Measurements from ENCODE around the gene PIP5K1B. TPM values are rescaled to one million over a fixed set of nuclear protein-coding genes. Genes with fewer than 3 reads are reported as not detected.

PIP5K1B gene
- total RNA-seq, 1 donor from 2014 or later = 1.3 TPM

GRCh38 chr9:68842568-68842967 is 137.5 kb downstream of the PIP5K1B start:
- no peak overlapping the region for H3K4me3 ChIP-seq (ENCODE audit: insufficient read depth, low read depth, low read length)
- TF ChIP-seq EZH2 (IDR thresholded peaks at IDR 0.05; ENCODE audit: insufficient read depth, low read length) (no peak), CTCF (IDR thresholded peaks at IDR 0.05; ENCODE audit: insufficient read depth, low read depth, low read length) (no peak)
- H3K36me3 Mint-ChIP-seq (ENCODE audit: low read depth, unreplicated experiment) = no peaks in the 10 kb centered on the region
- H3K4me2 ChIP-seq (ENCODE audit: low read length) = no peak overlapping the region
- H3K27ac Mint-ChIP-seq (ENCODE audit: unreplicated experiment) = no peak overlapping the region
- H4K20me1 ChIP-seq (ENCODE audit: insufficient read depth, low read length) = no peaks in the 10 kb centered on the region
- no peak for DNase-seq (ENCODE audit: low read depth)
- no peak overlapping the region for H3K27ac ChIP-seq (ENCODE audit: low read depth, low read length)
- no peaks in the 10 kb centered on the region for H3K4me1 ChIP-seq (ENCODE audit: insufficient read depth, low read length)
- no peaks in the 10 kb centered on the region for H3K9me3 Mint-ChIP-seq (ENCODE audit: unreplicated experiment)
- no peaks in the 10 kb centered on the region for H3K79me2 ChIP-seq (ENCODE audit: insufficient read depth, low read length)
- H3K27me3 ChIP-seq (ENCODE audit: insufficient read depth, low read length) = no peaks in the 10 kb centered on the region
- no peak overlapping the region for H3K9ac ChIP-seq (ENCODE audit: low read length)
- no peaks in the 10 kb centered on the region for H3K36me3 ChIP-seq (ENCODE audit: insufficient read depth, low read length)
- no peak overlapping the region for H2AFZ ChIP-seq (ENCODE audit: low read depth, low read length)
- no peaks in the 10 kb centered on the region for H3K4me1 Mint-ChIP-seq (ENCODE audit: low read depth, unreplicated experiment)
- no peak for FAIRE-seq
- no peak overlapping the region for H3K4me3 Mint-ChIP-seq (ENCODE audit: unreplicated experiment)
- H3K9me3 ChIP-seq (ENCODE audit: insufficient read depth, low read depth, low read length) = no peaks in the 10 kb centered on the region
- peaks cover 5% of the 10 kb centered on the region for H3K27me3 Mint-ChIP-seq (ENCODE audit: low read depth, unreplicated experiment)

- Histone ChIP-seq H3K27ac (ENCODE audit: low read depth, low read length) (no peak overlapping the region), H3K27me3 (ENCODE audit: insufficient read depth, low read length) (no peaks in the 10 kb centered on the region), H3K4me1 (ENCODE audit: insufficient read depth, low read length) (no peaks in the 10 kb centered on the region), H3K36me3 (ENCODE audit: insufficient read depth, low read length) (no peaks in the 10 kb centered on the region), H3K4me3 (ENCODE audit: insufficient read depth, low read depth, low read length) (no peak overlapping the region), H3K9ac (ENCODE audit: low read length) (no peak overlapping the region), H4K20me1 (ENCODE audit: insufficient read depth, low read length) (no peaks in the 10 kb centered on the region), H3K79me2 (ENCODE audit: insufficient read depth, low read length) (no peaks in the 10 kb centered on the region), H3K9me3 (ENCODE audit: insufficient read depth, low read depth, low read length) (no peaks in the 10 kb centered on the region), H3K4me2 (ENCODE audit: low read length) (no peak overlapping the region), H2AFZ (ENCODE audit: low read depth, low read length) (no peak overlapping the region)
- DNase-seq (ENCODE audit: low read depth) (no peak), FAIRE-seq (no peak)
- Mint-ChIP-seq H3K27ac (ENCODE audit: unreplicated experiment) (no peak overlapping the region), H3K27me3 (ENCODE audit: low read depth, unreplicated experiment) (peaks cover 5% of the 10 kb centered on the region), H3K36me3 (ENCODE audit: low read depth, unreplicated experiment) (no peaks in the 10 kb centered on the region), H3K9me3 (ENCODE audit: unreplicated experiment) (no peaks in the 10 kb centered on the region), H3K4me1 (ENCODE audit: low read depth, unreplicated experiment) (no peaks in the 10 kb centered on the region), H3K4me3 (ENCODE audit: unreplicated experiment) (no peak overlapping the region)
- TF ChIP-seq EZH2 (IDR thresholded peaks at IDR 0.05; ENCODE audit: insufficient read depth, low read length) = no peak
- no peak for TF ChIP-seq CTCF (IDR thresholded peaks at IDR 0.05; ENCODE audit: insufficient read depth, low read depth, low read length)
These were observed 138.2 kb downstream of the PIP5K1B start for GRCh38 chr9:68843239-68843638.

GRCh38 chr9:68844157-68844556 is 139.1 kb downstream of the PIP5K1B start:
- Mint-ChIP-seq H3K9me3 (ENCODE audit: unreplicated experiment) (no peaks in the 10 kb centered on the region), H3K4me1 (ENCODE audit: low read depth, unreplicated experiment) (no peaks in the 10 kb centered on the region), H3K36me3 (ENCODE audit: low read depth, unreplicated experiment) (no peaks in the 10 kb centered on the region), H3K4me3 (ENCODE audit: unreplicated experiment) (no peak overlapping the region), H3K27me3 (ENCODE audit: low read depth, unreplicated experiment) (peaks cover 5% of the 10 kb centered on the region), H3K27ac (ENCODE audit: unreplicated experiment) (no peak overlapping the region)
- no peak for DNase-seq (ENCODE audit: low read depth)
- Histone ChIP-seq H3K27ac (ENCODE audit: low read depth, low read length) (no peak overlapping the region), H3K27me3 (ENCODE audit: insufficient read depth, low read length) (no peaks in the 10 kb centered on the region), H3K9me3 (ENCODE audit: insufficient read depth, low read depth, low read length) (no peaks in the 10 kb centered on the region), H3K9ac (ENCODE audit: low read length) (no peak overlapping the region), H3K79me2 (ENCODE audit: insufficient read depth, low read length) (no peaks in the 10 kb centered on the region), H3K4me1 (ENCODE audit: insufficient read depth, low read length) (no peaks in the 10 kb centered on the region), H2AFZ (ENCODE audit: low read depth, low read length) (no peak overlapping the region), H3K4me2 (ENCODE audit: low read length) (no peak overlapping the region), H3K36me3 (ENCODE audit: insufficient read depth, low read length) (no peaks in the 10 kb centered on the region), H3K4me3 (ENCODE audit: insufficient read depth, low read depth, low read length) (no peak overlapping the region), H4K20me1 (ENCODE audit: insufficient read depth, low read length) (no peaks in the 10 kb centered on the region)
- FAIRE-seq = no peak
- TF ChIP-seq EZH2 (IDR thresholded peaks at IDR 0.05; ENCODE audit: insufficient read depth, low read length) (no peak), CTCF (IDR thresholded peaks at IDR 0.05; ENCODE audit: insufficient read depth, low read depth, low read length) (no peak)

Data from astrocyte (in vitro differentiated cells and primary cell).